OCI-M2 (cell line): ENCODE measurements around the gene IL18BP.

Experiments
- DNase-seq: peaks from one replicate; lab custom pipeline; 2025; ENCODE audit not compliant: unreplicated experiment; lab: John Stamatoyannopoulos, UW

Gene IL18BP

DNA sequence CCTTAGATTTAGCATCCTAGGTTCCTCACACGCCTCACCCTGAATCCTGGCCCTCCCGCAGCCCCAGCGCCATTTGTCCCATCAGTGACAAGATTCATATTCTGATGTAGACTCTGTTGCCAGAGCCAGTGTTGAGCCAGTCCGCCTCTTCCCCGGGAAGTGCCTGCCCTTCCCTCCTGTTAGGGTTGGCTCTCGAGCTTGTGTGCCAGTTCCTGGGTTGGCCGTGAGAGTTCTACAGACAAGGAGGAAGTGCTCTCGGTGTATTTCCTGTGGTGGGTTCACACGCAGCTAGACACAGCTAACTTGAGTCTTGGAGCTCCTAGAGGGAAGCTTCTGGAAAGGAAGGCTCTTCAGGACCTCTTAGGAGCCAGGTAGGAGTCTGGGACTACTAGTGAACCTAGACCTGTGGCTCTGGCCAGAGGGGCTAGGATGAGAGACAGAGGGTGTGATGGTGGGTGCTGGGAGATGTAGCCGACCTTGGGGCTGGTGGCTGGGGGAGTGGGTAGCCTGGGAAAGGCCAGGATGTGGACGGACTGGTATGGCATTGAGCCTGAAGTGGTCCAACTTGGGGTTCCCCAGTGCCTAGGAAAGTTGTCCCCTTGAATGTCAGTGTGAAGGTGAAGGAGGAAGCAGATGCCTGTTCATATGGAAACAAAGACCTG is at the start of gene IL18BP:
TSS of gene IL18BP (plus strand) at position 261 of the 662 bp plus-strand sequence. CDS start 1,076 bp downstream, outside the sequence.
- no peak for DNase-seq

DNA sequence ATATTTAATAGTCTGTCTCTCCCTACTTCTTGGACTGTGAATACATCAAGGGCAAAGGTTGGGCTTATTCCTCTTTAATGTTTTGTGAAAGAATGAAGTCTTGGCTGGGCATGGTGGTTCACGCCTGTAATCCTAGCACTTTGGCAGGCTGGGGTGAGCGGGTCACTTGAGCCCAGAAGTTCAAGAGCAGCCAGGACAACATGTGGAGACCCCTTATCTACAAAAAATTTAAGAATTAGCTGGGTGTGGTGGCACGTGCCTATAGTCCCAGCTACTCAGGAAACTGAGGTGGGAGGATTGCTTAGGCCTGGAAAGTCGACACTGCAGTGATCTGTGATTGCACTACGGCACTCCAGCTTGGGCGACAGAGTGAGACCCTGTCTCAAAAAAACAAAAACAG is 49.7 kb upstream of the IL18BP start:
- no peak for DNase-seq

DNA sequence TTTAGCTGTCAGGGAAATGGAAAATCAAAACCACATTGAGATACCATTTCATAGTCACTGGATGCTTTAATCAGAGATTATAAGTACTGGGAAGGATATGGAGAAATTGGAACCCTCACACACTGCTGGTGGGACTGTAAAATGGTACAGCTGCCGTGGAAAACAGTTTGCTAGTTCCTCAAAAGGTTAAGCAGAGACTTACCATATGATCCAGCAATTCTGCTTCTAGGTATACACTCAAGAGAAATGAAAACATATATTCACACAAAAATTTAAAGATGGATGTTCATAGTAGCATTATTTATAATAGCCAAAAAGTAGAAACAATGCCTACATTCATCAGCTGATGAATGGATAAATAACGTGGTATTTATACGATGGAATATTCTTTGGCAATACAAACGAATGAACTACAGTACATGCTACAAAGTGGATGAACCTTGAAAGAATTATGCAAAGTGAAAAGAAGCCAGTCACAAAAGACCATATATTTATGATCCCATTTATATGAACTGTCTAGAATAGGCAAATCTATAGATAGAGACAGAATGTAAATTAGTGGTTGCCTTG is 46.9 kb upstream of the IL18BP start:
- no peak for DNase-seq

DNA sequence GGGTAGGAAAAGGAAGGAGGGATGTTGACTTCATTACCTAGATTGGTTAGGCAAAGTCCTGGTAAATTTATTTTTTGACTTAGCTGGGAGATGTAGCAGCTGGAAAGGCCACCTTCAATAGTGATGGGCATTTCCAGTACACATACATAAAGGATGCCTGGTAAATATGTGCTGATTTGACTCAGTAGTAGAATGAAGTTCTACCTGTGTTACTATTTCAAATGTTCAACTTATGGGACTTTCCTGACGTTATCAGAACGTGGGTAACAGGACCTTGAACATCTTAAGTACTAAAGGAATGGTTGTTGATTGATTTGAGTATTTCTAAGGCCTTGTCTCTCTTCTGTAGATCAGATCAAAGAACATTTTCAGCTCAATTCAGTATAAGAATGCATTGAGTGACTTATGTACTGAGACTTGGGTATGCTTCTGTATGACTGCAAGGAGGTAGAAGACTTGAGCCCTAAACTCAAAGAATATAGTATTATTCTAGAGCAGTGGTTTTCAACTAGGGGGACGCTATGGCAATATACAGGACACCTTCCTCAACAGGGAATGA is 42.7 kb upstream of the IL18BP start:
- no peak for DNase-seq

DNA sequence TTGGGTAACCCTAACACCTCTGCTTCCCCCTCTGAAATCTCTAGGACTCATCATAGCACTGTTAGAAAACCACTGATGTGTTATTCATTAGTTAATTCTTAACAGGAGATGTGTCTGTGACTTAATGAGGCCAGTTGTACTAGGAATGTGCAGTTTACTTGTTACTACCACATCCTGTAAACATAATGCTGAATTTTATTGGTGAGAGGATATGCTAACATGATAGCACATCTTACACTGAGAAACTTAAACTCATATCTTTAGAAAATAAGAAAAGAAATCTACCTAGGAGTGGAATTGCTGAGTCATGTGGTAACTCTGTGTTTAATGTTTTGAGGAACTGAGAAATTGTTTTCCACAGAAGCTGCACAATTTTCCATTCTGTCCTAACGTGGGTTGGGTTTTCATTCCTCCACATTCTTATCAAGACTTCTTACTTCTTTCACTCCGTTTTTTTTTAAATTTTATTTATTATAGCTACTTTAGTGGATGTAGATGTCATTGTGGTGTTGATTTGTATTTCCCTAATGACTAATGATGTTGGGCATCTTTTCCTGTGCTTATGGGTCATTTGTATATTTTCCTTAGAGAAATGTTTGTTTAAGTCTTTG is 36.2 kb upstream of the IL18BP start:
- DNase-seq = no peak

DNA sequence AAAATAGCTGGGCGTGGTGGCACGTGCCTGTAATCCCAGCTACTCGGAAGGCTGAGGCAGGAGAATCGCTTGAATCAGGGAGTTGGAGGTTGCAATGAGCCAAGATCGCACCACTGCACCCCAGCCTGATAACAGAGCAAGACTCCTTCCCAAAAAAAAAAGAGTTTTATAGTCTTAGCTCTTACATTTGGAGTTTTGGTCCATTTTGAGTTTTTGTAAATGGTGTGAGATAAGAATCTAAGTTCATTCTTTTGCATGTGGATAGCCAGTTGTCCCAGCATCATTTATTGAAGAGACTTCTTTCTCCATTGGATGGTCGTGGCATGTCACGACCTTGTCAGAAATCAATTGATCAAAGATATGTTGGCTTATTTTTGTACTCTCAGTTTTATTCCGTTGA is 35.2 kb upstream of the IL18BP start:
- DNase-seq = no peak

DNA sequence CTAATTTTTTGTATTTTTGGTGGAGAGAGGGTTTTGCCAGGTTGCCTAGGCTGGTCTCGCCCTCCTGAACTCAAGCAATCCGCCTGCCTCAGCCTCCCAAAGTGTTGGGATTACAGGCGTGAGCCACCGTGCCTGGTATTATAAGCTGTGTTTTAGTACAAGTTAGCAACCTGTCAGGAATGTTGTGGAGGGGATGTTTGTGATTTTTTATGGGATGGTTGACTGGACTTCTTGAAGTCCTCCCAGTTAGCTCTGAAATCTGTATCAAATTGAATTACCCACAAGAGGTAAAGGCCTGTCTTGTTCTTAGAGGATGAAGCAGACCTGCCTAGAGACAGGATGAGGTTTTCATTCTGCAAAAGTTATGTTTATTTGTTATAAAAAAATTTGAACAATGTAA is 34.1 kb upstream of the IL18BP start:
- DNase-seq = no peak

DNA sequence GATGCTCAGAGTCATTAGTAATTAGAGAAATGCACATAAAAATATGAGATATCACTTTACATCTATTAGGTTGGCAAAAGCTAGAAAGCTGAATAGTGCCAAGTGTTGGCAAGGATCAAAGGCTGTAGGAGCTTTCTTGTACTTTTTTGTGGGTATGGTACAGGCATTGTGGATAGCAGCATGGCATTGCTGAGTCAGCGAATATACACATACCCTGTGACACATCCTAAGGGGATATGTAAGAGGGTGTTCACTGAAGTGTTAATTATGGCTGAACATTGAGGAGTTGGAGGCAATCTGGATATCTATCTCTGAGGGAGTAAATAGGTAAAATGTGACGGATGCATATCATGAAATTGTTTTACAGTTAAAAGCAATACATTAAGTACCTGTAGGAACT is 27.0 kb upstream of the IL18BP start:
- DNase-seq = no peak

DNA sequence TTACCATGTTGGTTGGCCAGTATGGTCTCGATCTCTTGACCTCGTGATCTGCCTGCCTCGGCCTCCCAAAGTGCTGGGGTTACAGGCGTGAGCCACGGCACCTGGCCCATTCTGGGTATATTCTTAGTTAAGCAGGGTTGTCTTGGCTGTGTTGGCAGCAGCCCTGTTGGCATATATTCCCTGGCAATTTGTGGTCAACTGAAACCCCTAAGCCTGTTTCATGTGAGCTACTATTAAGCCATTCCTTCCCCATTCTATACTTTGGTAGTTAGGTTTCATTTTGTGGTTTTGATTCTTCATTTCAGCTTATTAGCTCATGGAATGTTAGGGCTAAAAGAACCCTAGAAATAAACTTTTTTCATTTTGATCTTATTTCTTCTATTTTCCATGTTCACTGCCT is 22.2 kb upstream of the IL18BP start:
- DNase-seq = no peak

DNA sequence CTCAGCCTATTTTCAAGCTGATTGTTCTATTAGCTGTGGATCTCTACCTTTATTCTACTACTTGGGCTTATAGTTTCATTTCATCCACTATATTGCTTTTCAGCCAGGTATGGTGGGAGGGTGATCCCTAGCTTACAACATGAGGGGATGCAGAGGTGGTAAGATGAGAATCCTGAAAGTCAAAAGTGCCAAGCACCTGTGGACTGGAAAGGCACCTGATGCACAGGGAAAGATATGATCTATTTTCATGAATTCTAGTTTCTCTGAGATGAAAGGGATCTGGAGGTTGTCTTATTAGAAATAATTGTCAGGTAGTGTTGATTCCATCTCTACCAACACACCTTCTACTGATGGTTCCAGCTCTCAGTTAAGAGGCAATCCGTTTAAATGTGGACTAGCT is 21.6 kb upstream of the IL18BP start:
- DNase-seq = no peak

DNA sequence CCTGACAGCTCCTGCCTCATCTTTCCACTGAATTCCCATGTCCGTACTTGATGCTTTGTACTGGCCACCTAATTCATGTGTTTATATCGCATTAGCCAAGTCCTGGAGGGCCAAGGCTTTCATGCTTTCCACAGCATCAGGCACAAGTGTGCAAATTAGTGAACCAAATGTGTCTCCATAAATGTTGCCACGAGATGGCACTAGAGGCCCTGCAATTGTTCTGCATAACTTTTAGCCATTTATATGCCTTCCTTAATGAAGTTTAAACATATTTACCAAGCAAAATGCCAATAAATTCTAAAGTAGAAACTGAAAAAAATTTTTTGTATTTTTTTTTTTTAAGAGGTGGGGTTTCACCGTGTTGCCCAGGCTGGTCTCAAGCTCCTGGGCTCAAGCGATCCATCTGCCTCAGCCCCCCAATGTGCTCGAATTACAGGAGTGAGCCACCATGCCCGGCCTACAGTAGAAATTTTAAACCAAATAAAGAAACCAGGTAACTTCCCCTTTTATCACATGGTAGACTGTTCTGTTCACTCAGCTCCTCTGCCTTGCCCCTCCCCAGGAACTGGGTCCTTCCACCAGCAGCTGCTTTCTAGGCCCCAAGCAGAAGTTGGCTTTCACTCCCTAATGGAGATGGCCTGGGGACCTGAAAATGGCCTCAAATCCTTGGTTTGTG is 20.8 kb upstream of the IL18BP start:
- no peak for DNase-seq

DNA sequence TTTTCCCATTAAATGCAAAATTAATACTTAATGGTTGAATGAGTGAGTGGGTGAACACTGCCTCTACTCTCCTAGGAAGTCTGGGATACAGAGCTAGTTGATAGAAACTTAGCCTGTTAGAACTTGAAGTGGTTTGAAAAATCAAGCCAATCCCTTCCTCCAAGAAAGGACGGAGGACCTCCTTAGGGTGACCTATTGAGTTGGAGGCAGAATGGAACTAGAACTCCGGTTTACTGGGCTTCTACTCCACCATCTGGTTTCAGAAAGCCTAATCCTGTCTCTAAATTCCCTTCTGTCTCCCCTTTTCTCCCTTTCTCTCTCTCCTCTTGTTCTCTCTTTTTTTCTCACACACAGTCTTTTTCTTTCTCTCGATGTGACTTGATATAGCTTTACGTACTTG is 19.6 kb upstream of the IL18BP start:
- DNase-seq = no peak

DNA sequence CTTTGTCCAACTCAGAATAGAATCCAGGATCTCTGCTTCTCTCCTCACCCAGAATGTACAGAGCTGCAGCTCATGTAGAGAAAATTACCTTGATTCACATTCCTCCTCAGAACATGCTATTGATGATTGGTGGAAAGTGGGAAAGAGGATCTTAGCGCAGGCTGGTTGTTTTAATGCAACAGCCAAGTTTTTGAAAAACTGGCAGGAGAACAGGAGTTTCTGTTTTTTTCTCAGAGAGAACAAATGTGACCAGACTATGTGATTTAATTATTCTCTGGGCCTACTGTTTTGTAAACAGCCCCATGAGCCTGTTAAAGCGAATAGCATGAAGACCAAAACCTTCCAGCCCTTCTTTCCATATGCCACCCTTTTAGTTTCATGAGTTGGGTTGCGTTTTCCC is 19.1 kb upstream of the IL18BP start:
- no peak for DNase-seq

DNA sequence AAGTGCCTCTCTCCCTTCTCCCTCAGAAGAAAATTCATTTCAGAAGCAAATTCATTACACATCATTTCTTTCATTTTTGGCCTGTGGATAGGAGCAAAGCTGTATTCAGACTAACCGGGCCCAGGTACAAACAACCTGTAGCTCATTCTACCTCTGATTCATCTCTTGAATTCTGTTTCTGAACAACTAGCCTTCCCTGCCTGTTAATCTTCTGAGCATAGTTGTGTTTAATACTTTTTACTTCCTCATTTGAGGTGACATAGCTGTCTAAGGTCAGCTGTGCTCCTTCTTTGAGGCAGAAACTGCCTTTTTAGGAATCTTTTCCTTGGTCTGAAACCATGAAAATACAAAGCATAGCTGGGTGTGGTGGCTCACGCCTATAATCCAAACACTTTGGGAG is 12.6 kb upstream of the IL18BP start:
- DNase-seq = no peak

DNA sequence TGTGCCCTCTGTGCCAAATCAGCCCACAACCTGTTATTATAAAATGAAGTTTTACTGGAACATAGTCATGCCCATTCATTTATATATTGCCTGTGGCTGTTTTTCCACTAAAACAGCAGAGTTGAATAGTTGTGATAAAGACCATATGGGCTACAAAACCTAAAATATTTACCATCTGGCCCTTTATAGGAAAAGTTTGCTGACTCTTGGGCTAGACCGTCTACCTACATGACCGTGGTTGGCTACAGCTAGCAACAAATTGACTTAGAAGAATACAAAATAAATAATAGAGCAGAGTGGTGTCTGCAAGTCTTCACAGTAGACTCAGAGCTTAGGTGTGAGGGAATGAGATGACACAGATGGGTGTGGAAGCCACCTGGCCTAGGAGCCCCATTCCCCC is 11.2 kb upstream of the IL18BP start:
- DNase-seq = no peak

DNA sequence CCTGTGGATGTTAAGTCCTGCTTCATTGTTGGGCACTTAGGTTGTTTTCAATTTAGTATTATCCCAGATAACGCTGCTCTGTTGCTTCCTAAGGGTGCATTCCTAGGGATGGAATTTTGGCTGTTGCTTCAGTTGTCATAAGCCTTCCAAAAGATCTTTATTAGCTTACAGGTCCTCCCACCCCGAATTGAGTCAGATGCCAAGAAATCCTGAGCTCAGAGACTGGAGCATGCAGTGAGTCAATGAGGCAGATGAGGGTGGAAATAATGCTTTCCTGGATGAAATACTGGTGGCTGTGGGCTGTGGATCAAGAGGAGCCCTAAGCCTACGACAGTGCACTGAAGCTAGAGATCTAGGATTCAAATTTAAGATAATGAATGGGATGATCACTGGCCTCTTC is 10.7 kb upstream of the IL18BP start:
- DNase-seq = no peak

DNA sequence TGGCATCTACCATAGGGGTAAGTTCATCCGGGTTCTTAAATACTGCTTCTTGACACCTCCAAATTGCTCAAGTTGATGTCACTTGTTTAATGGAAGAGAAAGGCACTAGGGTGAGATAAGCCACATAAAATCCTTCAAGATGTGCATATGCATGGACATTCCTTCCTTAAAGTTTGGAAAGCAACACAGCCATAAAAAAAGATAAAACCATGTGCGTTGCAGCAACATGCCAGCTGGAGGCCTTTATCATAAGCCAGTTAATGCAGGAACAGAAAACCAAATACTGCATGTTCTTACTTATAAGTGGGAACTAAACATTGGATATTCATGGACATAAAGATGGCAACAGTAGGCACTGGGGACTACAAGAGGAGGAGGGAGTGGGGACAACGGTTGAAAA is 8.0 kb upstream of the IL18BP start:
- DNase-seq = no peak

DNA sequence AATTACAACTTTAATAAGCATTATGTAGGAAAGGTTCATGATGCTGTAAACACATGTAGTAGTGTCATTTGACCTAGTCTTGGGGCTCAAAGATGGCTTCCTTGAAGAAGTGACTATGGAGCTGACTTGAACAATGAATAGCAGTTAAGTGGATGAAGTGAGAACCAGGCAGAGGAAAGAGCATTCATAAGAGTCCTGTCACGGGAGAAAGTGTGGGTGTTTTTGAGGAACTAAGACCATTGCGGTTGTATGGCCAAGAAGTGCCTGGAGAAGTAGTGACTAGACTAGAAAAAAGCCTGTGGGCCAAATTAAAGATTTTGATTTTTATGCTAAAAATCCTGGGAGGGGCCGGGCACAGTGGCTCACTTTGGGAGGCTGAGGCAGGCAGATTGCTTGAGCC is 7.2 kb upstream of the IL18BP start:
- DNase-seq = no peak

DNA sequence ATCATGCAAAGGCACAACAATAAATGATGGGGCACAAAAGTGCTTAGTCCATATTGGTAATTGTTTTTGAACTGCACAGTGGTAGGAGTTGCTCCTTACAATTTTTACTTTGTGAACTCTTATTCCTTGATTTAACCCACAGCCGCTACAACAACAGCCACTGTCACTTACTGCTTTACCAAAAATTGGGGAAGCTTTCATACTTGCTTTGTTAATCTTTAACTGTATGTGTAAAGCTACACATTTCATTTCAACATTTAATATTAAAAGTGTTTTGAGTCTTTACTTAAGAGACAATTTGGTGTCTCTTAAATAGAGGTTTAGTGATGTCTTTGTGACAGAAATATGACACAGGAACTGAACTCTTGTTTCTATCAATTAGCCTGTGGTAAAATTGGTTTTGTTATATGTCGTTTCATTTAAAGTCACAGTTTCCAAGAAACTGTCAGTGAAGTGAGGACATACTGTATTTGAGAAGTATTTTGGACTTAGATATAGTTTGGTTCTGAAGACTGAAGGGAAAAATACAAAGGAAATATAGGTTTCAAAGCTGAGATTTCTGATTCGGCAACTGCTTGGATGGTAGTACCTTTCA is 6.5 kb upstream of the IL18BP start:
- DNase-seq = no peak

DNA sequence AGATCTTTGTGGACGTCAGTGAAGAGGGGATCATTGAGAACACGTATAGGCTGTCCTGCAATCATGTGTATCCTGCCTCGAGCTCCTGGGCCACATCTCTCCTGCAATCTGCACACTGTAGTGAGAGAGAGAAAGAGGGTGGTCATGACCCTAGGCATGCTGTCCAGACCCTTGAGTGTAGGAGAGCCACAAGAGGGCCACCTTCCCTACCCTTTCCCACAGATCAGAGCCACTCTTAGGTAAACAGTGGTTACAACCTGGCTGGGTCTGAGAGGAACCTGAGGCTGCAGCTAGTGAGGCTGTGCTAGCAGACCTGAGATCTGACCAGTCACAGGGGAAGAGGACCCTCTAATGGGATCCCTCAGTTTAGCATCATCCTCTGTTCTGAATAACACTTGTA is 3.9 kb upstream of the IL18BP start:
- DNase-seq = no peak

DNA sequence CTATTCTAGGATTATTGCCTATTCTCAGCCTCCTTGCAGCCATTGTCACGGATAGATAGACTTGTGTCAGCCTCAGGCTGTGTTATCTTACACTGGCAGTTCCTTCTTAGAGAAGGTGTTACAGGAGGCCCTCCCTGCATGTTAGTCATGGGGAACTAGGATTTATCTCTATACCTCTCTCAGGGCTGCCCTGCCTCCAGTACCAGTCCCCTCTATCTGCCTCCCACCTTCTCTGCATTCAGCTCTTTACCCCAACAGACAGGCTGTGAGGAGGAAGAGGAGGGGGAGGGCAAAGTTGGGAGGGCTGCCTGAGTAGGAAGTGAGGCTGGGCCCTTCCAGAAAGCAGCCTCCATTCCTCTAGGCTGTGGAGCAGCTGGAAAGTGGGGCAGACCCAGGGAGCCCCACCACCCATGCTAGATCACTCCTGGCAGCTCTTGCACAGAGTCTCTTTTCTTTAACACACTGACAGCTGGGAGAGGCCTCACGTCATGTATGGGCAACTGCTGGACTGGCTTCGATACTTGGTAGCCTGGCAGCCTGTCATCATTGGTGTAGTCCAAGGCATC is 2.9 kb upstream of the IL18BP start:
- peak; percentile 67 for DNase-seq
